Activated CD8-positive, alpha-beta memory T cell treated with anti-CD3 and anti-CD28 coated beads, Interleukin-2, amount 10 ng/mL, durations not matched to agents 7 days and 5 days (primary cell): ENCODE measurements around the gene GPR143. TPM values are rescaled to one million over a fixed set of nuclear protein-coding genes. Genes with fewer than 3 reads are reported as not detected.
A peak's percentile ranks its signal among the peaks of the same experiment; 100 is the strongest.
"Not testable (repeated sequence)": the region's sequence is repeated elsewhere in the genome, so short reads cannot be mapped to it uniquely, and the experiment has no call there.

Experiments used
- ATAC-seq: fragments of 150-1000 bp; cut with Tn5 transposase; one replicate; pipeline ENCODE4 v1.10.0; 2021; ENCODE audit warnings: moderate library complexity
- CTCF ChIA-PET: fragments of 350-600 bp; sonication (Branson Sonifier 250); formaldehyde crosslinking; loops from one replicate; lab custom pipeline; 2021; ENCODE audit warnings: antibody characterized with exemption; lab: Charles Lee
- DNase-seq: peaks from one replicate; pipeline ENCODE4 v3.0.0-alpha.2; 2020
- H3K27ac Mint-ChIP-seq: one replicate; pipeline ENCODE4 v1.8.0; 2021; ENCODE audit warnings: mild to moderate bottlenecking, mixed read lengths
- H3K27me3 Mint-ChIP-seq: one replicate; pipeline ENCODE4 v1.8.0; 2021; ENCODE audit warnings: mixed read lengths
- H3K36me3 Mint-ChIP-seq: one replicate; pipeline ENCODE4 v1.8.0; 2021; ENCODE audit warnings: mild to moderate bottlenecking, mixed read lengths
- H3K4me1 Mint-ChIP-seq: one replicate; pipeline ENCODE4 v1.8.0; 2021; ENCODE audit warnings: mixed read lengths
- H3K4me3 Mint-ChIP-seq: one replicate; pipeline ENCODE4 v1.8.0; 2021; ENCODE audit warnings: mild to moderate bottlenecking, moderate library complexity, mixed read lengths
- H3K9me3 Mint-ChIP-seq: one replicate; pipeline ENCODE4 v1.8.0; 2022; ENCODE audit warnings: low read depth, mixed read lengths
- total RNA-seq, 2 experiments: library from RNA; stranded (reverse); gene quantifications; one replicate each; pipeline ENCODE4 v1.2.3, GENCODE V29; 2021

GPR143 gene
- total RNA-seq, 2 experiments from 2014 or later, result not detected

DNA sequence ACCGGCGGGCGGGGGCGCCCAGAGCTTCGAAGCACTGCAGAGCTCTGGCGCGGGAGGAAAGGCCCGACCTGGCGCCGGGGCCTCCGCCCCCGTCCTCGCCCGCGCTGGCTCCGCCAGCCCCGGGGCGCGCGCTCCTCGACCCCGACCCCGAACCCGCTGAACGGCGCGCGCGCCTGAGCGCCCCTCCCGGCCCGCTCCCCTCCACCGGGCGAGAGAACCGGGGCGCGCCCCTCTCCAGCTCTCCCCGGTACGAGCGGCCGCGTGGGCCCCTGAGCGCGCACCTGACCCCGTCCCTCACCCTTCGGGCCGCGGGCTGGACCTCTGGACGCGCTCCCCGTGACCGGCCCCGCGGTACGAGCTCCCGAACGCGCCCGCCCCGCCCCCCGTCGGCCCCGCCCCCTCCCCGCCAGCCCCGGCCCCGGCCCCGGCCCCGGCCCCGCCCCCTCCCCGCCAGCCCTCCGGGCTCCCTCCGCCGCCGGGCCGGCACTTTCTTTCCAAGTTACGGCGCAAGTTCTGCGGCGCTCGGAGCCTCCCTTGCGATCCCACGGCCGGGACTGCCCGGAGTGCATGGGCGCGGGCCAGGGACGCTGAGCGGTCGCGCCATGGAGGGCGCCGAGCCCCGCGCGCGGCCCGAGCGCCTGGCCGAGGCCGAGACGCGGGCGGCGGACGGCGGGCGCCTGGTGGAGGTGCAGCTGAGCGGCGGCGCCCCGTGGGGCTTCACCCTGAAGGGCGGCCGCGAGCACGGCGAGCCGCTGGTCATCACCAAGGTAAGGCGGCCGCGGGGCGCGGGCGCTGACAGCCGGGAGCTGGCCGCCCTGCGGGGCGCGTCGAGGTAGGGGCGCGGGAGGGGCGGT lies 20.5 kb upstream of the GPR143 start, which contains the start of gene SHROOM2:
Gene SHROOM2 (plus strand): TSS at position 486 of the 854 bp plus-strand sequence. CDS start 117 bp downstream, at position 603.
- no peak within 1 kb of the TSS for H3K4me3 Mint-ChIP-seq
- ATAC-seq, result no peak

GRCh38 chrX:9785254-9785943 lies 19.8 kb upstream of the GPR143 start:
- no peaks in the 10 kb centered on the region for H3K36me3 Mint-ChIP-seq
- no peak for ATAC-seq
- H3K27ac Mint-ChIP-seq, result no peak overlapping the region
- peaks cover 2% of the 10 kb centered on the region for H3K4me1 Mint-ChIP-seq
- no peak overlapping the region for H3K4me3 Mint-ChIP-seq
- CTCF ChIA-PET, result no interaction called here
- DNase-seq, result no peak
- peaks cover 44% of the 10 kb centered on the region for H3K27me3 Mint-ChIP-seq
- no peaks in the 10 kb centered on the region for H3K9me3 Mint-ChIP-seq

More for the DNA sequence above, 20.5 kb upstream of the GPR143 start, which contains the start of gene SHROOM2:
- no peaks in the 10 kb centered on the region for H3K9me3 Mint-ChIP-seq
- no peak for DNase-seq
- peaks cover 2% of the 10 kb centered on the region for H3K4me1 Mint-ChIP-seq
- H3K27me3 Mint-ChIP-seq, result peaks cover 44% of the 10 kb centered on the region
- CTCF ChIA-PET, result no interaction called here
- no peak within 1 kb of the TSS for H3K27ac Mint-ChIP-seq
- no peaks in the 10 kb centered on the region for H3K36me3 Mint-ChIP-seq

DNA sequence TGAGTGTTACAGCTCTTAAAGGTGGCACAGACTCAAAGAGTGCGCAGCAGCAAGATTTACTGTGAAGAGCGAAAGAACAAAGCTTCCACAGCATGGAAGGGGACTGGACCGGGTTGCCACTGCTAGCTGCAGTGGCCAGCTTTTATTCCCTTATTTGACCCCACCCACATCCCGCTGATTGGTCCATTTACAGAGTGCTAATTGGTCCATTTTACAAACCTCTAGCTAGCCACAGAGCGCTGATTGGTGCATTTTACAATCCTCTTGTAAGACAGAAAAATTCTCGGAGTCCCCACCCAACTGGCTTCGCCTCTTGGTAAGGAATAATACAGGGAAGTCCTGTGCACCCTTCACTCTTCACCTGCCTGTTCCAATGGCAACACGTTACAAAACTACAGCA lies 18.7 kb upstream of the GPR143 start:
- Mint-ChIP-seq H3K9me3 (no peaks in the 10 kb centered on the region), H3K4me3 (no peak overlapping the region), H3K27ac (no peak overlapping the region), H3K36me3 (no peaks in the 10 kb centered on the region), H3K27me3 (peaks cover 43% of the 10 kb centered on the region), H3K4me1 (peaks cover 2% of the 10 kb centered on the region)
- CTCF ChIA-PET, result no interaction called here
- no peak for ATAC-seq
- DNase-seq, result no peak

GRCh38 chrX:9781941-9782340 lies 16.3 kb upstream of the GPR143 start:
- DNase-seq (no peak), ATAC-seq (no peak)
- peaks cover under 1% of the 10 kb centered on the region for H3K4me1 Mint-ChIP-seq
- no peaks in the 10 kb centered on the region for H3K9me3 Mint-ChIP-seq
- H3K36me3 Mint-ChIP-seq, result no peaks in the 10 kb centered on the region
- peaks cover 22% of the 10 kb centered on the region for H3K27me3 Mint-ChIP-seq
- CTCF ChIA-PET, result no interaction called here
- no peak overlapping the region for H3K27ac Mint-ChIP-seq
- no peak overlapping the region for H3K4me3 Mint-ChIP-seq

- no peak overlapping the region for H3K4me3 Mint-ChIP-seq
- H3K27me3 Mint-ChIP-seq, result peaks cover 22% of the 10 kb centered on the region
- no peaks in the 10 kb centered on the region for H3K36me3 Mint-ChIP-seq
- H3K4me1 Mint-ChIP-seq, result peaks cover 9% of the 10 kb centered on the region
- H3K9me3 Mint-ChIP-seq, result no peaks in the 10 kb centered on the region
- DNase-seq (peak; percentile 39), ATAC-seq (no peak)
- CTCF ChIA-PET, result no interaction called here
- no peak overlapping the region for H3K27ac Mint-ChIP-seq
Observed at GRCh38 chrX:9775930-9776329, 10.3 kb upstream of the GPR143 start.

GRCh38 chrX:9772943-9773342 lies 7.3 kb upstream of the GPR143 start:
- DNase-seq (no peak), ATAC-seq (no peak)
- H3K27me3 Mint-ChIP-seq, result peaks cover 29% of the 10 kb centered on the region
- H3K4me3 Mint-ChIP-seq, result no peak overlapping the region
- no peaks in the 10 kb centered on the region for H3K9me3 Mint-ChIP-seq
- CTCF ChIA-PET, result no interaction called here
- peaks cover 9% of the 10 kb centered on the region for H3K4me1 Mint-ChIP-seq
- no peak overlapping the region for H3K27ac Mint-ChIP-seq
- no peaks in the 10 kb centered on the region for H3K36me3 Mint-ChIP-seq

DNA sequence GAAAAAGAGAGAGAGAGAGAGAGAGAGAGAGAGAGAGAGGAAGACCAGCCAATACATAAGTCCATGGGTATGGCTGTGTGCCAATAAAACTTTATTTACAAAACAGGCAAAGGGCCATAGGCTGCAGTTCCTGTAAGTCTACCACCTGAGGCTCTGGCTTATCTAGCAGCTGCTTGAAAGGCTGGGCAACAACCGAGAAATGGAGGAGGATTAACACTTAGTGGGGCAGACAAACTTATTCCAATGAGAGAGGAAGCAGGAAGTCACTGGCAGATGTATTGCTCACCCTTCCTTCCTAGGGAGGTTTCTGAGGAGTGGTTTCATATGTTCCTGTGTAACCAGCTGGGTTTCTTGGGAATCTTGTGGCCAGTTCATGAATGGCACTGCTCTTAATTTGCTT lies 4.7 kb upstream of the GPR143 start:
- H3K36me3 Mint-ChIP-seq, result no peaks in the 10 kb centered on the region
- peaks cover 26% of the 10 kb centered on the region for H3K27me3 Mint-ChIP-seq
- H3K27ac Mint-ChIP-seq, result no peak overlapping the region
- ATAC-seq (no peak), DNase-seq (no peak)
- CTCF ChIA-PET, result no interaction called here
- no peak overlapping the region for H3K4me3 Mint-ChIP-seq
- H3K4me1 Mint-ChIP-seq, result peaks cover under 1% of the 10 kb centered on the region
- no peaks in the 10 kb centered on the region for H3K9me3 Mint-ChIP-seq

GRCh38 chrX:9768321-9768839 lies 2.7 kb upstream of the GPR143 start:
- not testable (repeated sequence) for H3K9me3 Mint-ChIP-seq

GRCh38 chrX:9767375-9767774 lies 1.7 kb upstream of the GPR143 start:
- ATAC-seq (no peak), DNase-seq (no peak)
- Mint-ChIP-seq H3K36me3 (no peaks in the 10 kb centered on the region), H3K4me1 (no peaks in the 10 kb centered on the region), H3K27me3 (peaks cover 26% of the 10 kb centered on the region), H3K4me3 (no peak overlapping the region), H3K9me3 (no peaks in the 10 kb centered on the region), H3K27ac (no peak overlapping the region)
- CTCF ChIA-PET, result no interaction called here

More at GRCh38 chrX:9768321-9768839, 2.7 kb upstream of the GPR143 start:
- H3K36me3 Mint-ChIP-seq, DNase-seq, H3K4me1 Mint-ChIP-seq, ATAC-seq, H3K27ac Mint-ChIP-seq, CTCF ChIA-PET, H3K4me3 Mint-ChIP-seq: not testable (repeated sequence)
- peaks cover 26% of the 10 kb centered on the region for H3K27me3 Mint-ChIP-seq

GRCh38 chrX:9765072-9765736 lies 443 bp downstream of the GPR143 start:
- Mint-ChIP-seq H3K9me3 (no peaks in the 10 kb centered on the region), H3K27me3 (peaks cover 26% of the 10 kb centered on the region), H3K27ac (no peak overlapping the region), H3K4me1 (no peaks in the 10 kb centered on the region), H3K4me3 (no peak overlapping the region), H3K36me3 (no peaks in the 10 kb centered on the region)
- DNase-seq (no peak), ATAC-seq (no peak)
- CTCF ChIA-PET, result no interaction called here

- no peak overlapping the region for H3K4me3 Mint-ChIP-seq
- H3K4me1 Mint-ChIP-seq, result no peaks in the 10 kb centered on the region
- H3K27ac Mint-ChIP-seq, result no peak overlapping the region
- ATAC-seq, result no peak
- CTCF ChIA-PET, result no interaction called here
- no peaks in the 10 kb centered on the region for H3K9me3 Mint-ChIP-seq
- no peaks in the 10 kb centered on the region for H3K36me3 Mint-ChIP-seq
- no peak for DNase-seq
- peaks cover 4% of the 10 kb centered on the region for H3K27me3 Mint-ChIP-seq
Observed at GRCh38 chrX:9759337-9759736, 6.3 kb downstream of the GPR143 start.

GRCh38 chrX:9758021-9758638 lies 7.5 kb downstream of the GPR143 start:
- DNase-seq, result no peak
- CTCF ChIA-PET, result no interaction called here
- ATAC-seq, result no peak
- Mint-ChIP-seq H3K4me3 (no peak overlapping the region), H3K4me1 (no peaks in the 10 kb centered on the region), H3K27me3 (peaks cover 2% of the 10 kb centered on the region), H3K36me3 (no peaks in the 10 kb centered on the region), H3K27ac (no peak overlapping the region), H3K9me3 (no peaks in the 10 kb centered on the region)

GRCh38 chrX:9757366-9757765 lies 8.3 kb downstream of the GPR143 start:
- no peak overlapping the region for H3K4me3 Mint-ChIP-seq
- ATAC-seq (no peak), DNase-seq (no peak)
- CTCF ChIA-PET, result no interaction called here
- H3K9me3 Mint-ChIP-seq, result no peaks in the 10 kb centered on the region
- peaks cover 2% of the 10 kb centered on the region for H3K27me3 Mint-ChIP-seq
- H3K4me1 Mint-ChIP-seq, result no peaks in the 10 kb centered on the region
- no peaks in the 10 kb centered on the region for H3K36me3 Mint-ChIP-seq
- H3K27ac Mint-ChIP-seq, result no peak overlapping the region
